ENCODE measurements around the gene CALML4. TPM values are rescaled to one million over a fixed set of nuclear protein-coding genes. Genes with fewer than 3 reads are reported as not detected.
A peak's percentile ranks its signal among the peaks of the same experiment; 100 is the strongest.

The CALML4 gene
- total RNA-seq, 2 experiments from 2014 or later: 1.5 to 2.0 TPM

GRCh38 chr15:68201153-68201878, 3.8 kb downstream of the CALML4 start:
- POLR2A ChIA-PET: no interaction called here
- H3K4me1 Mint-ChIP-seq (ENCODE audit: low read depth): no peaks in the 10 kb centered on the region
- H3K36me3 ChIP-seq (ENCODE audit: insufficient read depth, low read length): no peaks in the 10 kb centered on the region

GRCh38 chr15:68200016-68200861, 4.9 kb downstream of the CALML4 start:
- DNase-seq: no peak
- H3K27ac Mint-ChIP-seq: no peak overlapping the region

More at GRCh38 chr15:68201153-68201878, 3.8 kb downstream of the CALML4 start:
- H3K4me1 ChIP-seq (ENCODE audit: insufficient read depth, low read length): peaks cover 18% of the 10 kb centered on the region
- no peaks in the 10 kb centered on the region for H3K27me3 Mint-ChIP-seq
- H3K27ac ChIP-seq (ENCODE audit: low read depth in 1 of 2, low read length in 2 of 2): no peak overlapping the region
- H3K4me3 Mint-ChIP-seq: no peak overlapping the region
- intact Hi-C loops (cut with DNase I, micrococcal nuclease): no loop called here
- TF ChIP-seq CTCF (IDR thresholded peaks at IDR 0.05): no peak
- DNase-seq (no peak), ATAC-seq (ENCODE audit: poor library complexity) (no peak)
- H3K27me3 ChIP-seq (ENCODE audit: control insufficient read depth in 1 of 2, insufficient read depth in 2 of 2, low read length in 2 of 2): no peaks in the 10 kb centered on the region
- peak overlapping the region; percentile 6 for H3K27ac Mint-ChIP-seq
- CTCF ChIA-PET: no interaction called here
- no peaks in the 10 kb centered on the region for H3K36me3 Mint-ChIP-seq (ENCODE audit: low read depth)
- no peaks in the 10 kb centered on the region for H3K9me3 ChIP-seq (ENCODE audit: control insufficient read depth in 1 of 2, insufficient read depth in 1 of 2, low read length in 2 of 2)
- H3K9me3 Mint-ChIP-seq: no peaks in the 10 kb centered on the region
- no peak overlapping the region for H3K4me3 ChIP-seq (ENCODE audit: low read length)

GRCh38 chr15:68199340-68199739, 5.8 kb downstream of the CALML4 start:
- Mint-ChIP-seq H3K4me1 (ENCODE audit: low read depth) (no peaks in the 10 kb centered on the region), H3K36me3 (ENCODE audit: low read depth) (no peaks in the 10 kb centered on the region), H3K27me3 (no peaks in the 10 kb centered on the region), H3K9me3 (no peaks in the 10 kb centered on the region), H3K4me3 (no peak overlapping the region), H3K27ac (no peak overlapping the region)
- no peak for TF ChIP-seq CTCF (IDR thresholded peaks at IDR 0.05)
- POLR2A ChIA-PET: no interaction called here
- CTCF ChIA-PET: no interaction called here
- ATAC-seq (ENCODE audit: poor library complexity) (no peak), DNase-seq (no peak)
- no peak overlapping the region for H3K4me3 ChIP-seq (ENCODE audit: low read length)
- peaks cover 2% of the 10 kb centered on the region for H3K36me3 ChIP-seq (ENCODE audit: insufficient read depth, low read length)
- peaks cover 3% of the 10 kb centered on the region for H3K4me1 ChIP-seq (ENCODE audit: insufficient read depth, low read length)
- no peak overlapping the region for H3K27ac ChIP-seq (ENCODE audit: low read depth in 1 of 2, low read length in 2 of 2)
- intact Hi-C loops (cut with DNase I, micrococcal nuclease): no loop called here
- H3K27me3 ChIP-seq (ENCODE audit: control insufficient read depth in 1 of 2, insufficient read depth in 2 of 2, low read length in 2 of 2): no peaks in the 10 kb centered on the region
- no peaks in the 10 kb centered on the region for H3K9me3 ChIP-seq (ENCODE audit: control insufficient read depth in 1 of 2, insufficient read depth in 1 of 2, low read length in 2 of 2)

More at GRCh38 chr15:68200016-68200861, 4.9 kb downstream of the CALML4 start:
- no peaks in the 10 kb centered on the region for H3K27me3 ChIP-seq (ENCODE audit: control insufficient read depth in 1 of 2, insufficient read depth in 2 of 2, low read length in 2 of 2)
- no peak overlapping the region for H3K4me3 ChIP-seq (ENCODE audit: low read length)
- ChIA-PET CTCF (no interaction called here), POLR2A (no interaction called here)
- no peaks in the 10 kb centered on the region for H3K36me3 Mint-ChIP-seq (ENCODE audit: low read depth)
- no peaks in the 10 kb centered on the region for H3K9me3 Mint-ChIP-seq
- ATAC-seq (ENCODE audit: poor library complexity): no peak
- H3K27me3 Mint-ChIP-seq: no peaks in the 10 kb centered on the region
- no peak for TF ChIP-seq CTCF (IDR thresholded peaks at IDR 0.05)
- no peaks in the 10 kb centered on the region for H3K4me1 Mint-ChIP-seq (ENCODE audit: low read depth)
- intact Hi-C loops (cut with DNase I, micrococcal nuclease): no loop called here
- no peak overlapping the region for H3K27ac ChIP-seq (ENCODE audit: low read depth in 1 of 2, low read length in 2 of 2)
- no peak overlapping the region for H3K4me3 Mint-ChIP-seq
- no peaks in the 10 kb centered on the region for H3K9me3 ChIP-seq (ENCODE audit: control insufficient read depth in 1 of 2, insufficient read depth in 1 of 2, low read length in 2 of 2)
- H3K4me1 ChIP-seq (ENCODE audit: insufficient read depth, low read length): peaks cover 7% of the 10 kb centered on the region
- H3K36me3 ChIP-seq (ENCODE audit: insufficient read depth, low read length): peaks cover 2% of the 10 kb centered on the region
